ENCODE data around the gene PDE2A.

PDE2A gene

GRCh38 chr11:72637198-72637597, 37.0 kb downstream of the PDE2A start:
- DNase-seq (ENCODE audit: low spot score) = no peak

GRCh38 chr11:72636376-72636775, 37.8 kb downstream of the PDE2A start:
- DNase-seq (ENCODE audit: low spot score) = no peak

- no peak for DNase-seq (ENCODE audit: low spot score)
Observed at GRCh38 chr11:72635933-72636332, 38.3 kb downstream of the PDE2A start.

GRCh38 chr11:72635309-72635915, 38.8 kb downstream of the PDE2A start:
- DNase-seq (ENCODE audit: low spot score) = no peak

GRCh38 chr11:72634472-72635095, 39.6 kb downstream of the PDE2A start:
- DNase-seq (ENCODE audit: low spot score) = no peak

GRCh38 chr11:72634016-72634415, 40.2 kb downstream of the PDE2A start:
- DNase-seq (ENCODE audit: low spot score) = no peak

GRCh38 chr11:72633068-72633467, 41.2 kb downstream of the PDE2A start:
- no peak for DNase-seq (ENCODE audit: low spot score)

GRCh38 chr11:72631806-72632731, 42.2 kb downstream of the PDE2A start:
- DNase-seq (ENCODE audit: low spot score) = no peak

- no peak for DNase-seq (ENCODE audit: low spot score)
Observed at GRCh38 chr11:72630104-72630852, 43.9 kb downstream of the PDE2A start.

GRCh38 chr11:72629266-72629665, 45.0 kb downstream of the PDE2A start:
- peak; percentile 68 for DNase-seq (ENCODE audit: low spot score)

- DNase-seq (ENCODE audit: low spot score) = no peak
Observed at GRCh38 chr11:72627594-72628281, 46.5 kb downstream of the PDE2A start.

GRCh38 chr11:72626414-72626936, 47.7 kb downstream of the PDE2A start:
- no peak for DNase-seq (ENCODE audit: low spot score)

GRCh38 chr11:72625691-72626413, 48.4 kb downstream of the PDE2A start:
- no peak for DNase-seq (ENCODE audit: low spot score)

- no peak for DNase-seq (ENCODE audit: low spot score)
Observed at GRCh38 chr11:72624496-72625201, 49.6 kb downstream of the PDE2A start.

- no peak for DNase-seq (ENCODE audit: low spot score)
Observed at GRCh38 chr11:72623052-72623451, 51.2 kb downstream of the PDE2A start.

- no peak for DNase-seq (ENCODE audit: low spot score)
Observed at GRCh38 chr11:72621008-72621610, 53.1 kb downstream of the PDE2A start.

GRCh38 chr11:72618803-72619202, 55.4 kb downstream of the PDE2A start:
- DNase-seq (ENCODE audit: low spot score) = no peak

- no peak for DNase-seq (ENCODE audit: low spot score)
Observed at GRCh38 chr11:72617080-72617762, 57.0 kb downstream of the PDE2A start.

- no peak for DNase-seq (ENCODE audit: low spot score)
Observed at GRCh38 chr11:72616655-72617054, 57.6 kb downstream of the PDE2A start.
